GM19397 (cell line): ENCODE measurements around the gene KCNE3.
A peak's percentile ranks its signal among the peaks of the same experiment; 100 is the strongest.

ENCODE experiments used
- ATAC-seq: cut with Tn5 transposase; IDR thresholded peaks from one replicate; pipeline ENCODE4 v1.9.1; 2021; ENCODE audit warnings: mild to moderate bottlenecking, moderate library complexity; ENCODE audit not compliant: unreplicated experiment

Gene KCNE3

DNA sequence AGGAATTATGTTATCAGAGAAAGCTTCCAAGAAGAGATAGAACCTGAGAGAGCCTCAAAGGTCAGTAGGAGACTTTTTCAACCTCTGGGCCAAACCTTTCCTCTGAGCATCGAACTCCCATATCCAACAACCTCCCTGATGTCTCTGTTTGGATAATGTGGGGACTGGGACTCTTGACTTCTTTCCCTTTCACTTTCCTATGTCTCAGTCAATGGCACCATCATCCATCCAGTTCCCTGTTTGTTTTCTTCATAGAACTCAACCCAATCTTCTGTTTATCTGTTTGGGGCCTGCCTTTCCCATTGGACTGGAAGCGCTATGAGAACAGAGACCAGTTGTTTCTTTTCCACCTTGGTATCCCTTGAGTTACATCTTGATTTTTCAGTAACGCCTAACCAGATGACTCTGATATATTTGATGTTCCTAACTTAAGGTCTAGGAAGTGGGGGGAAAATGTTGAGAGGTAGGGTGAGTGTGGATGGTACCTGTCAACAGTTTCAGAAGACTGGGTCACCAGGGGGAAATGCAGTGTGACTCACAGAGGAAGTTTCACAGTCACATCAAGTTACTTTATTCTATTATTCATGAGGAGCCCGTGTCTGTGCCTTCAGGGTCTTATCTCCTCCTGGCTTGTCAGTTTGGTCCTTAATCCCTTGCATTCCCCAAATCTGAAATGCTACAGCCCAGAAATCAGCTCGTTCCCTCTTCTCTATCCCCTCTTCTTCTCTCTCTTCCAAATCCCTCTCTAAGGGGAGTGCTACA, 4.5 kb upstream of the KCNE3 start:
- no peak for ATAC-seq

GRCh38 chr11:74471037-74471436, 3.7 kb upstream of the KCNE3 start:
- ATAC-seq = no peak

DNA sequence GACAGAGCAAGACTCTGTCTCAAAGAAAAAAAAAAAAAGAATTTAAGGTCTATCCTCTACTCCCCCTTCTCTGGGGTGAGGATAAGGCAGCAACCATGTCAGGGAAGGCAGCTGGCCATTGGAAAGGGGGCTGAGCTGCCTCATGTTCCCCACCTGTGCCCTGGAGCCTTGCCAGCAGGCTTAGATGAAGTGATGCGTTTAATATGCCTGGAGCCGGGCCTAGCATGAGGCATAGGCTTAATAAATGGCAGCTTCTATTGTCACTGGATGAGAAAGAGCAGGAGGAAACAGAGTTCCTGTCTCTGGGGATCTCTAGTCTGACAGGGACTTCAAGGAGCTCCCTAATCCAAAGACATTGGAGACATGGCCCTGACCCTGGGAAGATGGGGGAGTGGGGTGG, 3.2 kb upstream of the KCNE3 start:
- ATAC-seq = no peak

GRCh38 chr11:74468936-74469335, 1.6 kb upstream of the KCNE3 start:
- no peak for ATAC-seq

DNA sequence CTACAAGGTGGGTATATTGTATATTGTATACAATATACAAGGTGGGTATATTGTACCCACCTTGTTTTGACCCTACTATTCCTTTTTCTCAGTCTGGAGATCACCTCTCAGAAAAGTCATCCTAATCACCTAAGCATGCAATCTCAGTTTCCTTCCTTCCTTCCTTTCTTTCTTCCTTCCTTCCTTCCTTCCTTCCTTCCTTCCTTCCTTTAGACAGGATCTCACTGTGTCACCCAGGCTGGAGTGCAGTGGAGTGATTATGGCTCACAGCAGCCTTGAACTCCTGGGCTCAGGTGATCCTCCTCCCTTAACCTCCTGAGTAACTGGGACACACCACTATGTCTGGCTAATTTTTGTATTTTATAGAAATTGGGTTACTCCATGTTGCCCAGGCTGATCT, 1.2 kb upstream of the KCNE3 start:
- no peak for ATAC-seq

- ATAC-seq = no peak
Measured at GRCh38 chr11:74468058-74468457, 709 bp upstream of the KCNE3 start.

GRCh38 chr11:74465291-74465708, 2.0 kb downstream of the KCNE3 start:
- ATAC-seq = no peak

DNA sequence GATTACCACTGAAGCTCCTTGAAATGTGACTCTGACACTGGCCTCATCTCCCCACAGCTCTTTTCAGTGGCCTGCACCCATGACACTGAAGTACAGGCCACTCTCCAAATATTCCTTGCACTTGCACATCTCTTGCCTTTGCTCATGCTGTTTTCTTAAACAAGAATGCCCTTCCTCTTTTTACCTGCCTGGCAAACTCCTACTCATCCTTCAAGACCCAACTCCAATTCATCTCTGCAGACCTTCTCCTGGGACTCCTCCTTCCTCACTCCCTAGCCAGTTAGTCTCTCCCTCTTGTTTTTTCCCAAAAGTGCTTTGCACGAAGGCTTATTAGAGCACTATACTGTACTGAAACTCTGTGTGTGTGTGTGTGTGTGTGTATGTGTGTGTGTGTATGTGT, 2.6 kb downstream of the KCNE3 start:
- no peak for ATAC-seq

DNA sequence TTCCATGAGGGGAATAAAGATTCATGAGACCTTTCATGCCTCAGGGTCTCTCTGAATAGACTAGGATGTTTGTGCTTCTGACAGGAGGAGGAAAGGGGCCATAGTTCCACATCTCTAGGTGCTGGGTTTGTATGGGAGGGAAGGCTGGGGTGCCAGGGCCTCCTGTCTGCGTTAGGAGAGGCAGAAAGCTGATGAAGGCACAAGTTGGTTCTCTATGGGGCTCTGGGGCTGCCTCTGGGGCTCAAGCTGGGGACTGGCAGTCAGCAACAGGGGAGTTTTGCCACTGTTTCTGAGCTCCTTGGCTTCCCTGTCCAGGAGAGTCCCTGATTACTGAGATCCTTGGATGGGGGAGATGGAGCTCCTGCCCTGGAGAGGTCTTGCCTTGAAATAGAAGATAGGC, 4.1 kb downstream of the KCNE3 start:
- ATAC-seq = no peak

DNA sequence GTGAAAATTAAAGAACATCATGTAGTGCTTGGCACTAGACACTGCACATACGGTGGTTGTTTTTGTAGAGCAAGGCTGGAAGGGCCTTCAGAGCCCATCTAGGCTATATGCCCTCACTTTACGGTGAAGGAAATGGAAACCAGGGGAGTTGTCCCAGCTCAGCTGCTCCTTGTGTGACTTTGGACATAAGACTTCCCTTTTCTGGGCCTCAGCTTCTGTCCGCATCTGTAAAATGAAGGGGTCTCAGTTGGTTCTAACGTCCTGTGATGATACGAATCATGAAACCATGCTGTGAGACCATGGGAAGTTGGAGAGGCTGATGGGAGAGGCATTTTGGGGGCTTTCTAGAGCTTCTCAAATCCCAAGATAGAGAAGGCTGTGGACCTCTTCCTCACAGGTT, 4.7 kb downstream of the KCNE3 start:
- no peak for ATAC-seq

DNA sequence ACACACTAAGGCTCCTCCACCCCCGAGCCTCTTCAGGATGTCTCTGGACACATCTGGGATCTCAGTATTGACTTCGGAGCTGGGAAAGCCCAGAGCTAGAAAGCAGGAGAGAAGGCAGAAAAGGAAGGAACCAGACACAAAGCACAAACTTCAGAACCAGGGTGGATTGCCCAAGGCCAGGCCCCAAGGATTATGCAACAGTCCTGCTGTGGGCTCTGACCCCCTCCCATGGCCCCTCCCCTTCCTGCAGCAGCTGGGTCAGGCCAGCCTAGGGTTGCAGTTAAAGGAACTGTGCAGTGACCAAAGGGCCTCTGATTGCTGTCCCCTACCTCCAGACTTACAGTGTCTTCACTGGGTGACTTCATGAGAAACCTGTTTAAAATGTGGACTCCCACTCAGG, 5.3 kb downstream of the KCNE3 start:
- ATAC-seq = no peak

- ATAC-seq = no peak
Measured at GRCh38 chr11:74460481-74461154, 6.7 kb downstream of the KCNE3 start.

DNA sequence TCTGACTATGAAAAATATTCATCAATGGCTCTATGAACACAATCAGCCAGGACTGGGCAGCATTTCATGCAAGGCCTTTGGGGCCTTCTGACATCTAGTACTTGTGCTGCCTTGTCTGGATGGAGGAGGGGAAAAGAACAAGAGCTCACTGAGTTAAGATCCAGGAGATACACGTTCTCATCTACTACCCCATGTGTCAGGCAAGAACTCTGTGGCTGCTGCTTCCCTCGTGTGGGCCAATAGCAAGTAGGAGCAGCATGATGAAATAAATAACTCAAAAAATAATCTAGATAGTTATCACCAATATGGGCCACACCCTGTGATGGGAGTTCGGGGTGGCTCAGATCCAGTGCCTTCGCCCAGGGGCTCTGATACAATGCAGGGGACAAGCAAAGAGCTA, 7.3 kb downstream of the KCNE3 start:
- no peak for ATAC-seq

- no peak for ATAC-seq
Measured at GRCh38 chr11:74459584-74459983, 7.8 kb downstream of the KCNE3 start.

GRCh38 chr11:74457356-74457755, 10.0 kb downstream of the KCNE3 start:
- ATAC-seq = no peak

- no peak for ATAC-seq
Measured at GRCh38 chr11:74453373-74453975, 13.9 kb downstream of the KCNE3 start.

DNA sequence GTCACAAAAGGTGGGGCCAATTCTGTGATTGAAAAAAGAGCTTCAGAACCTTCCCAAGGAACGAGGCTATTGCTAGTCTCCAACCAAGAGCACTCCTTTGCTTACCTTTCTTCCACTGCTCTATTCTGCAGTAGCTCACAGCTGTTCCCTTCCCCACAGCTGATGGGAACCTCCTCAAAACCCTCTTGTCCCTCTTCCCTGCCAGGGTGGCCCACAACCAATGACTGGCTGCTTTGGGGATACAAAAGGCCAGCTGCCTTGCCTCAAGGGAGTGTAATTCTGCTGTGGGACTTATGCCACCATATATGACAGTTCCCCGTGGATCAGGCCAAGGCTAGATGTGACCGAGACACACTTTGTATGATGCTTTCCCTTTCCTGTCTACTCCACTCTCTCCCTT, 15.0 kb downstream of the KCNE3 start:
- no peak for ATAC-seq

- ATAC-seq = no peak
Measured at GRCh38 chr11:74450318-74450717, 17.0 kb downstream of the KCNE3 start.

- peak; percentile 67 for ATAC-seq
Measured at GRCh38 chr11:74449369-74449931, 17.9 kb downstream of the KCNE3 start.

- ATAC-seq = no peak
Measured at GRCh38 chr11:74447720-74448119, 19.6 kb downstream of the KCNE3 start.

- ATAC-seq = no peak
Measured at GRCh38 chr11:74446532-74446938, 20.8 kb downstream of the KCNE3 start.
